Activated CD8-positive, alpha-beta memory T cell treated with anti-CD3 and anti-CD28 coated beads for 24 hours (primary cell): ENCODE data around the gene KRTAP26-1.

Source experiments
- DNase-seq: peaks from one replicate; pipeline ENCODE4 v3.0.0-alpha.2; 2020

KRTAP26-1 gene

GRCh38 chr21:30269803-30270530, 50.1 kb downstream of the KRTAP26-1 start:
- DNase-seq, result no peak
